Pancreas (tissue), 10 donors: ENCODE measurements around the gene PLA2G6. TPM values are rescaled to one million over a fixed set of nuclear protein-coding genes. Genes with fewer than 3 reads are reported as not detected.

Experiments
- ATAC-seq, 4 donors: fragments of 200-7000 bp; cut with Tn5 transposase; one replicate each; pipeline versions ENCODE4 v1.8.0 to v1.9.1; 2020; ENCODE audit warnings: mild to moderate bottlenecking in 4 of 4, moderate library complexity in 4 of 4
- DNase-seq, 6 donors: peaks; one replicate each; pipeline ENCODE4 v3.0.0-alpha.2; 2020
- FAIRE-seq: peaks from 2 replicates; lab custom pipeline; 2012; peaks lifted over from hg19 to GRCh38; lab: Jason Lieb, UNC
- H3K27ac ChIP-seq, 4 donors: fragments of 200-600 bp; sonication (generic); 1 replicate in 3 of 4; 2 replicates in 1 of 4; pipeline versions ENCODE4 v1.5.0 to v1.8.0; 2020
- H3K27me3 ChIP-seq, 4 donors: fragments of 200-600 bp; one replicate each; pipeline ENCODE4 v1.8.0; 2021
- H3K36me3 ChIP-seq, 3 donors: fragments of 200-600 bp; sonication (generic) in 1 of 3; one replicate each; pipeline versions ENCODE4 v1.5.0 to v1.8.0; 2020 to 2021
- H3K4me1 ChIP-seq, 3 donors: fragments of 200-600 bp; one replicate each; pipeline ENCODE4 v1.8.0; 2021
- H3K4me3 ChIP-seq, 4 donors: fragments of 200-600 bp; sonication (generic) in 2 of 4; one replicate each; pipeline versions ENCODE4 v1.5.0 to v1.8.0; 2020 to 2021
- H3K9me3 ChIP-seq, 4 donors: fragments of 200-600 bp; one replicate each; pipeline ENCODE4 v1.8.0; 2021
- WGBS, 2 donors: extraction: QIAGEN DNeasy Blood & Tissue Kit; methylation state at CpG; one replicate each; pipeline ENCODE4 v1.1.7; 2013; 5-methylcytosine and 5-hydroxymethylcytosine counted together
- intact Hi-C, 3 donors: fragments of 100-400 bp; cut with DNase I; formaldehyde crosslinking; loops; one replicate each; pipeline versions ENCODE4 v1.11.1 to v1.14.2; 2022
- polyA plus RNA-seq, 2 donors: library from polyadenylated mRNA; stranded (reverse); fragments of 200-250 nt; gene quantifications; one replicate each; pipeline ENCODE4 v1.2.3, GENCODE V29; 2013
- total RNA-seq, 6 donors: library from RNA; stranded (reverse); fragmentation: NEBNext Ultra II Directional in 4 of 6; extraction: Animal tissue kit (Norgen Biotek cat#: 25700) in 4 of 6; gene quantifications; one replicate each; pipeline versions ENCODE4 v1.2.1 to v1.2.4, GENCODE V29; 2021 to 2023
- TF ChIP-seq, protein P1 (sequence below), 4 donors: fragments of 200-600 bp; sonication (generic) in 3 of 4; IDR thresholded peaks; one replicate each; pipeline versions ENCODE4 v1.5.0 to v1.8.0; 2021; ENCODE audit warnings: antibody characterized with exemption in 4 of 4
- donor health status: healthy with polysubstance abuse.
- donor health status: DM: no; HTN: no; CAD: no; lungs with moderate emphysema.
- donor health status: DM: no; HTN: no; CAD: no.
- donor health status: control.
- donor health status: control.
- donor health status: Bipolar disorder and iron deficiency.
- donor health status: DM: yes; HTN: yes; CAD: no.
- donor health status: DM: no; HTN: no; CAD: no.
- donor health status: DM: no; HTN: no; CAD: no.
- donor health status: DM: yes; HTN: yes; CAD: no.

PLA2G6 gene
- total and polyA plus RNA-seq, 8 donors = 8.7 to 109 (median 26.1) TPM

DNA sequence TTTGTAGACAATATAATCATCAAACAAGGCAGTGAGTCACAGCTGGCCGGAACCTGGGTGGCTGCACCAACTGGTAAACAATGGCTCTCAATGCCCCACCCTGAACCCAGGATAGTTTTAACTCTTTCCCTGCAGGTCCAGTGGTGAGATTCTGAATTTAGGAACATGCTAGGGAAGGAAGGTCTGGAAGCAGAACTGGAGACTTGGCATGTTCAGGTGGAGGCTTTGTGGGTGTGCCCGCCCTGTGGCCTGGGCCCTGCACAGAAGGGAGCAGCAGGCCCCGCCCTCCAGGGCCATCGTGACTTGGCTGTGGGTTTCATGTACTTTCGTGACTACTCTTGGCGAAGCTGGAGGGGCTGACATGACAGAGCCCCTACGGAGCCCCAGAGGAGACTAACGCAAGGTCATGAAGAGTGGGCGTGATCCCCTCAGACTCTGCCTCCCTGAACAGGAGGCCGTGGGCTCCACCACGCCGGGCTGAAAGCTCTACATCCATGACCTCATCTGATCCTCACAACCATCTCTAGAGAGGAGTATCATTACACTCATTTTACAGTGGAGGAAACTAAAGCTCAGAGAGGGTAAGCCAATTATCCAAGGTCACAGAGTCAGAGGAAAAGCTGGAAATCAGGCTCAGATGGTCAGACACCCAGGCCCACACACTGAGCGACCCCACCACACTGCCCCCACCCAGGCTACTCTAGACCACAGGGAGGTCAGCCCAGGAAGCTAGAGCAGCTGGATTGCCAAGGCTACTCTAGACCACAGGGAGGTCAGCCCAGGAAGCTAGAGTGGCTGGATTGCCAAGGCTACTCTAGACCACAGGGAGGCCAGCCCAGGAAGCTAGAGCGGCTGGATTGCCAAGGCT lies 47.5 kb upstream of the PLA2G6 start:
- DNase-seq = peak in 2 of 6 donors; percentile 50 to 52

DNA sequence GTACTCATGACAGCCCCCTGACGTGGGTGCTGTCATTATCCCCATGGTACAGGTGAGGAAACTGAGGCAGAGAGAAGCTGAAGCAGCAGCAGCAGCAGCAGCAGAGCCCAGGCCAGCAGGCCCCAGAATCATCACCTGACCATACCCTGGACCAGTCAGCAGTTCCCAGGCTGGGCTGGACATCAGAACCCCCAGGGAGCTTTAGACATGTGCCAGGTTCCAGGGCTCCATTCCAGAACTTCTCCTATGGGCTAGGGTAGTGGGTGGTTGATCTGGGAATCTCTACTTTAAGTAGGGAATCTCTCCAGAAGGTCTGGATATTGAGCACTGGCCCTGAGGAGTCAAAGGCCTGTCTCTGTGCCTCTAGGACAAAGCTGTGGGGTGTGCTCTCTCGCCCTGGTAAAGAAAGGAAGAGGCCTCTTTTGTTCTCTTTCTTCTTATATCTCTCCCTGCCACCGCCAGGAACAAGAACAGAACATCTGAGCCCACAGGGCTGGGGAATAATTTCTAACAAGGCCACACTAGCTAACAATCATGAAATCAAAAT lies 46.8 kb upstream of the PLA2G6 start:
- H3K4me1 ChIP-seq = peaks cover 0 to 12% (median 0%) of the 10 kb centered on the region in 3 donors
- ATAC-seq = peak in 2 of 4 donors; percentile 8 to 25
- WGBS, 2 donors = 69 to 85% methylated on average over 3 of the region's 3 CpGs
- no peak overlapping the region for H3K4me3 ChIP-seq
- no peak for DNase-seq
- intact Hi-C loops = no loop called here
- FAIRE-seq = no peak
- H3K27ac ChIP-seq = peak overlapping the region in 2 of 4 donors; percentile 69 to 80
- H3K9me3 ChIP-seq = no peaks in the 10 kb centered on the region
- TF ChIP-seq, protein P1, sequence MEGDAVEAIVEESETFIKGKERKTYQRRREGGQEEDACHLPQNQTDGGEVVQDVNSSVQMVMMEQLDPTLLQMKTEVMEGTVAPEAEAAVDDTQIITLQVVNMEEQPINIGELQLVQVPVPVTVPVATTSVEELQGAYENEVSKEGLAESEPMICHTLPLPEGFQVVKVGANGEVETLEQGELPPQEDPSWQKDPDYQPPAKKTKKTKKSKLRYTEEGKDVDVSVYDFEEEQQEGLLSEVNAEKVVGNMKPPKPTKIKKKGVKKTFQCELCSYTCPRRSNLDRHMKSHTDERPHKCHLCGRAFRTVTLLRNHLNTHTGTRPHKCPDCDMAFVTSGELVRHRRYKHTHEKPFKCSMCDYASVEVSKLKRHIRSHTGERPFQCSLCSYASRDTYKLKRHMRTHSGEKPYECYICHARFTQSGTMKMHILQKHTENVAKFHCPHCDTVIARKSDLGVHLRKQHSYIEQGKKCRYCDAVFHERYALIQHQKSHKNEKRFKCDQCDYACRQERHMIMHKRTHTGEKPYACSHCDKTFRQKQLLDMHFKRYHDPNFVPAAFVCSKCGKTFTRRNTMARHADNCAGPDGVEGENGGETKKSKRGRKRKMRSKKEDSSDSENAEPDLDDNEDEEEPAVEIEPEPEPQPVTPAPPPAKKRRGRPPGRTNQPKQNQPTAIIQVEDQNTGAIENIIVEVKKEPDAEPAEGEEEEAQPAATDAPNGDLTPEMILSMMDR (IDR thresholded peaks at IDR 0.05) = no peak
- H3K36me3 ChIP-seq = peaks cover 2 to 24% (median 5%) of the 10 kb centered on the region in 3 donors
- no peaks in the 10 kb centered on the region for H3K27me3 ChIP-seq

More for the DNA sequence above, 47.5 kb upstream of the PLA2G6 start:
- WGBS, 2 donors = 82 to 83% methylated on average over 13 to 14 of the region's 14 CpGs
- peak overlapping the region in 2 of 4 donors; percentile 69 to 80 for H3K27ac ChIP-seq
- no peaks in the 10 kb centered on the region for H3K9me3 ChIP-seq
- ATAC-seq = peak; percentile 59 to 83 (median 73)
- TF ChIP-seq, protein P1 (IDR thresholded peaks at IDR 0.05) = no peak
- peaks cover 2 to 24% (median 5%) of the 10 kb centered on the region in 3 donors for H3K36me3 ChIP-seq
- H3K27me3 ChIP-seq = no peaks in the 10 kb centered on the region
- peaks cover 0 to 12% (median 0%) of the 10 kb centered on the region in 3 donors for H3K4me1 ChIP-seq
- intact Hi-C loops = no loop called here
- no peak for FAIRE-seq
- H3K4me3 ChIP-seq = no peak overlapping the region

DNA sequence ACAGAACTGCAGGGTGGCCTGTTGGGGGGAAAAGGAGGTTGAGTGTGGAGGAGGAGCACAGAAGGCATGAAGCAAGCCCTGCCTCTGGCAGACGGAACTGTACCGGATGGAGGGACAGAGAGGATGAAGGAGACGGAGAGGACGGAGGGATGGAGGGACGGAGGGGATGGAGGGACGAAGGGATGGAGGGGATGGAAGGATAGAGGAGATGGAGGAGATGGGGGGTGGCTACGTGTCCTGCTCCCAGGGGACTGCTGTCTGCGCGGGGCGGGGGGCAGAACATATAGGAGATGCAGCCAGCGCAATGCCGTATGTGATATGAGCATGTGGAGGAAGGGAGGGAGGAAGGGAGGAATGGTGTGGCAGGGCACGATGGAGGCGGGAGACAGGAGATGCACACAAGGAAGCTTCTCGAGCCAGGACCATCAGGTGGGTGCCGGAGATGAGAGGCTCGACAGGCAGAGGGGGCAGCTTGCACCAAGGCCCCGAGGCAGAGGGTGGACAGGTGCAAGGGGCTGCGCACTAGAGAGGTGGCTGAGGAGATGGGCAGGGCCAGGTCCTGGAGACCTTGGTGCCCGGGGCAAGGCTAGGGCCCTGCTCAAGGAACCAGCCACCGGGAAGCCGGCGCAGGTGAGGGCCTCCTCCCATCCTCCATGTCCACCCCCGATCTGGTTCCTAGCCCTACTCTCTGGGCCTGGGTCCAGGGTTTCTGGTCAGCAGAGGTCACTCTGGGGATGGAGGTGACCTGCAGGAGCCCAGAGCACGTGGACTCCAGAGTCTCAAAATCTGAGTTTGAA lies 45.4 kb upstream of the PLA2G6 start:
- no peak for DNase-seq
- TF ChIP-seq, protein P1 (IDR thresholded peaks at IDR 0.05) = no peak
- Histone ChIP-seq H3K4me3 (no peak overlapping the region), H3K9me3 (no peaks in the 10 kb centered on the region), H3K27me3 (no peaks in the 10 kb centered on the region), H3K36me3 (peaks cover 2 to 24% (median 5%) of the 10 kb centered on the region in 3 donors), H3K27ac (no peak overlapping the region), H3K4me1 (peaks cover 0 to 12% (median 0%) of the 10 kb centered on the region in 3 donors)
- no peak for FAIRE-seq
- 94 to 96% methylated on average over 25 of the region's 25 CpGs for WGBS, 2 donors
- no peak for ATAC-seq
- intact Hi-C loops = no loop called here

DNA sequence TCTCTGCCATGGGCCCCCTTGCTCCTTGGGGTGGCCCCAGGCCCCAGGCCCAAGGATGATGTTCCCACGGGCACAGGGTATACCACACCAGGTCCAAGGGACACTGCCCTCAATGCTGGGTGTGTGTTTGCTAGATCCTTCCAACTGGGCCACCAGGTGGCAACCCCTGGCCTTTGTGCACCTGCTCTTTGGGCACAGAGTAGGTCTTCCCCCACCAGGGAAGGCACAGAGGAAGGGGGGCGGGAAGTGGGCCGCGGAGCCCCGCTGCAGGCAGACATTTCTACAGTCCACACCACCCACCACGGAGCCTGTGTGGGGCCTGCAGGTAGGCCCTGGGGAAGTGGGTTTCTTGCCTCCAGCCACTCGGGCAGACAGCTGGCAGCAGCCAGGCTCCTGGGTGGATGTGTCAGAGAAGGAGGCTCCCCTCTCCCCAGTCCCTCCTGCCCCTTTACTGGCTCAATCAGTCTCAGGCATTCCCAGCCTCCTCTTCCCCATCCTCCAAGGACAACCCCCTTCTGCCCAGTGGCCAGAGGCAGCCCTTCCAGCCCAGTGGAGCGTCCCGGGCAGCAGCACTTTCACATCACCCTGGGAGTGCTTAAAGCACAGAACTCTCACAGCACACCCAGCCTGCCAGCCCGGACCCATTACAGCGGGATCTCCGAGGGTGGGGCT lies 41.8 kb upstream of the PLA2G6 start:
- Histone ChIP-seq H3K27ac (no peak overlapping the region), H3K27me3 (no peaks in the 10 kb centered on the region), H3K4me3 (no peak overlapping the region), H3K36me3 (peaks cover 2 to 12% (median 5%) of the 10 kb centered on the region in 3 donors), H3K4me1 (peaks cover 0 to 10% (median 0%) of the 10 kb centered on the region in 3 donors), H3K9me3 (no peaks in the 10 kb centered on the region)
- intact Hi-C loops = no loop called here
- FAIRE-seq (no peak), DNase-seq (no peak), ATAC-seq (no peak)
- 84 to 87% methylated on average over 12 of the region's 12 CpGs for WGBS, 2 donors
- TF ChIP-seq, protein P1 (IDR thresholded peaks at IDR 0.05) = no peak
